Measurements from ENCODE around the gene SFSWAP.

The SFSWAP gene

DNA sequence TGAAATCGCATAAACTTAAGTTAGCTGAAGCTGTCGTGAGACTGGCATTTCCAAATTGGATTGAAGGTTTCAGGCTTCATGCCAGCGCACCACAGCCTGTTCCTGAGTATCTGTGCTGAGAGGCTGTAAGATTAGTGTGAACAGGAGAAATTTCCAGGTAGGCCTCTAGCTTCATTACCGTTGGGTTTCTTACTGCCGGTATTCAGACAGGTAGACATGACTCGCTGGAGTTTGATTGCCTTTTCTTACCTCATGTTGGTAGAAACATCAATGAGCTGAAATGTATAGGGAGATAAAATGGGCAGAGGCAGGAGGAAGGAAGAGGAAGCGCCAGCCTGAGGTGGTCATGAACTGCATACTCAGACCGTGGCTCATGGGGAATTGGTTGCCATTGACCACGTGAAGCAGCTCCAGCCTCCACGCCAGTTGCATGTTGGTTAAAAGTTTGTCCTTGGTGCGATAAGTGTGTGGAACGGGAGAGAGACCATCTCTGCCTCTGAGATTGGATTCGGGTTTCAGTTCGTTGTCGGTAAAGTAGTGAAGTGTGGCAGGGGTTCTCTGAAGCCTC lies 75.0 kb downstream of the SFSWAP start:
- Mint-ChIP-seq H3K4me3 (no peak overlapping the region), H3K4me1 (ENCODE audit: low read depth) (peaks cover 6% of the 10 kb centered on the region), H3K36me3 (ENCODE audit: low read depth) (peaks cover 64% of the 10 kb centered on the region), H3K27me3 (no peaks in the 10 kb centered on the region), H3K9me3 (no peaks in the 10 kb centered on the region), H3K27ac (peak overlapping the region; percentile 28)

DNA sequence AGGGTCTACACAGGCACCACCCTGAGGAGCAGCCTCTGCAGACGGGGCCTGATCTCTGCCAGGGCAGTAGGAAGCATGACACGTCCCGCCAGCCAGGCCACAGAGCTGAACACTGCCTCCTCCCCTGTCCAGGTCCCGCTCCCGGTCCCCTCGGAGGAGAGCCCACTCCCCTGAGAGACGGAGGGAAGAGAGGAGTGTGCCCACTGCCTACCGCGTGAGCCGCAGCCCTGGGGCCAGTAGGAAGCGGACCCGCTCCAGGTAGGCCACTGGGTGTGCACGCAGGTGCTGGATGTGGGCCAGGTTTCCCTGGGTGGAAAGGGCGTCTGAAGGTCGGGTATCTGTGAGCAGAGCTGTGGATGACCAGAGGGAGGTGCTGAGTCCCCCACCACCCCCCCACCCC lies 75.4 kb downstream of the SFSWAP start:
- Mint-ChIP-seq H3K4me1 (ENCODE audit: low read depth) (peaks cover 6% of the 10 kb centered on the region), H3K4me3 (no peak overlapping the region), H3K27ac (no peak overlapping the region), H3K9me3 (no peaks in the 10 kb centered on the region), H3K27me3 (no peaks in the 10 kb centered on the region), H3K36me3 (ENCODE audit: low read depth) (peaks cover 68% of the 10 kb centered on the region)

DNA sequence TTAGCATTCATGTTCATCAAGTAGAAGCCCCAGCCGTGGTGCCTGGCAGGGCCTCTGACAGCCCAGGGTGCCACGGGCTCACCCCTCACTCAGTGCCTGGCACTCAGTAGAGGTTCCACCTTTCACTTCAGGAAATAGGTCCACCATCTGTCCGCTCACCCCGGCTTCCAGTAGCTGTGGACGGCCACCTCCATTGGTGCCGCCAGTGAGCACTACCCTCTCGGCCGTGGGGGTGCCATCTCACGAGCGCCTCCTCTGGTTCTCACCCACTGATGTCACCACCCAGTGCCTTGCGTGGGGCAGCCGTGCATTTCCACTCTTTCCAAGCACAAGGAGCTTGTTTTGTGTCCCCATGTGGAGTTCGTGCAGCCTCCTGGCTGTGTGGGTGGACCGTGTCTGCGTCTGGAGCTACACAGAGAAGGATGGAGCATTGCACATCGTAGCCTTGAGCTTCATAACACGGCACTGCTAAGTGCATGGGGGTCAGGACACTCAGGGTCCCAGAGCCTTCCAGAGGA lies 76.3 kb downstream of the SFSWAP start:
- Mint-ChIP-seq H3K36me3 (ENCODE audit: low read depth) (peaks cover 65% of the 10 kb centered on the region), H3K27ac (no peak overlapping the region), H3K27me3 (no peaks in the 10 kb centered on the region), H3K9me3 (no peaks in the 10 kb centered on the region), H3K4me1 (ENCODE audit: low read depth) (peaks cover 6% of the 10 kb centered on the region), H3K4me3 (no peak overlapping the region)

- Mint-ChIP-seq H3K4me3 (no peak overlapping the region), H3K4me1 (ENCODE audit: low read depth) (peaks cover 6% of the 10 kb centered on the region), H3K27me3 (no peaks in the 10 kb centered on the region), H3K27ac (no peak overlapping the region), H3K36me3 (ENCODE audit: low read depth) (peaks cover 65% of the 10 kb centered on the region), H3K9me3 (no peaks in the 10 kb centered on the region)
Measured at GRCh38 chr12:131788070-131788469, 77.2 kb downstream of the SFSWAP start.

- Mint-ChIP-seq H3K9me3 (no peaks in the 10 kb centered on the region), H3K27me3 (no peaks in the 10 kb centered on the region), H3K4me3 (no peak overlapping the region), H3K27ac (no peak overlapping the region), H3K36me3 (ENCODE audit: low read depth) (peaks cover 75% of the 10 kb centered on the region), H3K4me1 (ENCODE audit: low read depth) (no peaks in the 10 kb centered on the region)
Measured at GRCh38 chr12:131789638-131790037, 78.7 kb downstream of the SFSWAP start.

GRCh38 chr12:131793243-131794022 lies 82.5 kb downstream of the SFSWAP start:
- H3K36me3 Mint-ChIP-seq (ENCODE audit: low read depth): peaks cover 65% of the 10 kb centered on the region
- no peaks in the 10 kb centered on the region for H3K9me3 Mint-ChIP-seq
- H3K27ac Mint-ChIP-seq: peak overlapping the region; percentile 33
- no peak overlapping the region for H3K4me3 Mint-ChIP-seq
- H3K27me3 Mint-ChIP-seq: no peaks in the 10 kb centered on the region
- H3K4me1 Mint-ChIP-seq (ENCODE audit: low read depth): no peaks in the 10 kb centered on the region

- H3K27ac Mint-ChIP-seq: peak overlapping the region; percentile 33
- no peak overlapping the region for H3K4me3 Mint-ChIP-seq
- no peaks in the 10 kb centered on the region for H3K27me3 Mint-ChIP-seq
- no peaks in the 10 kb centered on the region for H3K9me3 Mint-ChIP-seq
- peaks cover 68% of the 10 kb centered on the region for H3K36me3 Mint-ChIP-seq (ENCODE audit: low read depth)
- H3K4me1 Mint-ChIP-seq (ENCODE audit: low read depth): no peaks in the 10 kb centered on the region
Measured at GRCh38 chr12:131794061-131794460, 83.2 kb downstream of the SFSWAP start.

DNA sequence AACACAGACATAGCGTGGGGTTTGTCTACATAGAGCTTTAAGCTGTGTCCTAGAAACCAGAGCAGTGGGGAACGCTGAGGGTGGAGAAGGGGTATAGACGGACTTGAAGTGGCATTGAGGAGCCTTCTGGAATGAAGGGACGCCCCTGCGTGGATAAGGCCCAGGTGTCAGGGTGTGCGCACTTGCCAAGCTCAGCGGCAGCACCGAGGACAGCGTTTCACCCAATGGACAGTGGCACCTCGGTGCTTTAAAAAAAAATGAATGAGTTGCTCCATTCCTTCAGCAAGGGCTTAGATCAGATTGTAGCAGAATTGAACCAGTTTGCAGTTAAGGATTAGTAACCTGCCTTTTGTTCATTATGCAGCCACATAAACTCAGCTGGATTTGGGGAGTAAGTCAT lies 83.7 kb downstream of the SFSWAP start:
- Mint-ChIP-seq H3K27ac (no peak overlapping the region), H3K36me3 (ENCODE audit: low read depth) (peaks cover 70% of the 10 kb centered on the region), H3K4me1 (ENCODE audit: low read depth) (no peaks in the 10 kb centered on the region), H3K27me3 (no peaks in the 10 kb centered on the region), H3K9me3 (no peaks in the 10 kb centered on the region), H3K4me3 (no peak overlapping the region)

DNA sequence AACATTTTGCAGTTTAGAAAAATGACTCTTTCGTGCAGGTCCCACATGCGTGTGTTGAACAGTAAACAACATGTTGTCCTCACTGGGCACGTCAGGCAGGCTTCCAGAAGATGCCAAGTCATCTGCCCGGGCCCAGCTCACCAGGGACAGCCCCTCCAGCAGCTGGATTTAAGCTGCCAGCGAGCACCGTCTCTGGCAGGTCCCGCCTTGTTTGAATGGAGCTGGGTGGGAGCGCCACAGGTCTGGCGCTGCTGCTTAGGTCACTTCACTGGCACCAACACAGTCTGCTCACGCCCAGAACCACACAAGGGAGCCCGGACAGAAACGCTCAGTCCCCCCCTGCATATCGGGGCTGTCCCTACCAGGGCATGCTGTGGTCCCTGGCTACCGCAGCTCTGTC lies 84.2 kb downstream of the SFSWAP start:
- Mint-ChIP-seq H3K4me3 (no peak overlapping the region), H3K36me3 (ENCODE audit: low read depth) (peaks cover 66% of the 10 kb centered on the region)

DNA sequence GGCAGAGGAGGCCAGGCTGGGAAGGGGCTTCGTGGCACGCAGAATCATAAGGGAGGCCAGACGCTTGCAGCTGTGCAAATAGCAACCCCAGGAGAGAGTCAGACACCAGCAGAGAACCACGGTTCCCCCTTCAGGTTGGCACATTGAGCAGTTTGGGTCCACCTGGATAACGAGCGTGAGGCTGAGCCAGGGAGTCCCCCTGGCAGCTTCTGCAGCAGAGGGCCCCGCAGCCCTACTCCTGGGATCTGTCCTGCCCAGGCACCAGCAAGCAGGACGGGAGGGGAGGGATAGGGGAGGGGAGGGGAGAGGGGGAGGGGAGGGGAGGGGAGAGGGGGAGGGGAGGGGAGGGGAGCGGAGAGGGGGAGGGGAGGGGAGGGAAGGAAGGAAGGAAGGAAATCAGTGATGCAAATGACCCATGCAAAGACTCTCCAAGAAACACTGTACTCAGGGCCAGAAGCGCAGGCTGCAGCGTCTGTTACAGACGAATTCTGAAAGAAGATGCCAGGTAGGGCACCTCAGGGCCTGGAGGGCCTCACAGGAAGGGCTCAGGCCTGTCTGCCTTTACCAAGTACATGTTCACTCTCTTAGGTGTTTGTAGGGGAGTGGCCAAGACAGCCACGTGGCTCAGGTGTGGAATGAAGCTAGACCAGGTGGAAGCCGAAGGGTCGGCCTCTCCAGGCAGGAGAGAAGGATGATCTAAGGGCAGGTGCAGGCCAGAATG lies 85.0 kb downstream of the SFSWAP start:
- peaks cover 63% of the 10 kb centered on the region for H3K36me3 Mint-ChIP-seq (ENCODE audit: low read depth)
- no peaks in the 10 kb centered on the region for H3K4me1 Mint-ChIP-seq (ENCODE audit: low read depth)
- peak overlapping the region; percentile 21 for H3K27ac Mint-ChIP-seq
- no peak overlapping the region for H3K4me3 Mint-ChIP-seq
- no peaks in the 10 kb centered on the region for H3K27me3 Mint-ChIP-seq
- no peaks in the 10 kb centered on the region for H3K9me3 Mint-ChIP-seq

More for the DNA sequence above, 84.2 kb downstream of the SFSWAP start:
- H3K4me1 Mint-ChIP-seq (ENCODE audit: low read depth): no peaks in the 10 kb centered on the region
- no peak overlapping the region for H3K27ac Mint-ChIP-seq
- H3K9me3 Mint-ChIP-seq: no peaks in the 10 kb centered on the region
- H3K27me3 Mint-ChIP-seq: no peaks in the 10 kb centered on the region

- Mint-ChIP-seq H3K27me3 (no peaks in the 10 kb centered on the region), H3K9me3 (no peaks in the 10 kb centered on the region), H3K4me3 (no peak overlapping the region), H3K27ac (no peak overlapping the region), H3K36me3 (ENCODE audit: low read depth) (peaks cover 63% of the 10 kb centered on the region), H3K4me1 (ENCODE audit: low read depth) (no peaks in the 10 kb centered on the region)
Measured at GRCh38 chr12:131796411-131796736, 85.5 kb downstream of the SFSWAP start.

GRCh38 chr12:131796754-131797587 lies 86.1 kb downstream of the SFSWAP start:
- no peaks in the 10 kb centered on the region for H3K27me3 Mint-ChIP-seq

GRCh38 chr12:131797588-131797934 lies 86.7 kb downstream of the SFSWAP start:
- H3K27ac Mint-ChIP-seq: no peak overlapping the region
- peaks cover 64% of the 10 kb centered on the region for H3K36me3 Mint-ChIP-seq (ENCODE audit: low read depth)
- H3K9me3 Mint-ChIP-seq: no peaks in the 10 kb centered on the region
- no peak overlapping the region for H3K4me3 Mint-ChIP-seq
- H3K4me1 Mint-ChIP-seq (ENCODE audit: low read depth): no peaks in the 10 kb centered on the region
- H3K27me3 Mint-ChIP-seq: no peaks in the 10 kb centered on the region

More at GRCh38 chr12:131796754-131797587, 86.1 kb downstream of the SFSWAP start:
- Mint-ChIP-seq H3K4me3 (no peak overlapping the region), H3K27ac (no peak overlapping the region), H3K4me1 (ENCODE audit: low read depth) (no peaks in the 10 kb centered on the region), H3K36me3 (ENCODE audit: low read depth) (peaks cover 64% of the 10 kb centered on the region), H3K9me3 (no peaks in the 10 kb centered on the region)

GRCh38 chr12:131799195-131799594 lies 88.3 kb downstream of the SFSWAP start:
- H3K36me3 Mint-ChIP-seq (ENCODE audit: low read depth): peaks cover 51% of the 10 kb centered on the region
- no peak overlapping the region for H3K4me3 Mint-ChIP-seq
- H3K27me3 Mint-ChIP-seq: no peaks in the 10 kb centered on the region
- no peaks in the 10 kb centered on the region for H3K4me1 Mint-ChIP-seq (ENCODE audit: low read depth)
- H3K9me3 Mint-ChIP-seq: no peaks in the 10 kb centered on the region
- no peak overlapping the region for H3K27ac Mint-ChIP-seq

All from stimulated activated naive CD8-positive, alpha-beta T cell treated with anti-CD3 and anti-CD28 coated beads, Interleukin-15, Interleukin-2, amounts not matched to agents 100 ng/mL and 50 ng/mL, for 24 hours (primary cell).